ENCODE measurements around the gene AXL.
"Not testable (repeated sequence)": the region's sequence is repeated elsewhere in the genome, so short reads cannot be mapped to it uniquely, and the experiment has no call there.

The AXL gene

DNA sequence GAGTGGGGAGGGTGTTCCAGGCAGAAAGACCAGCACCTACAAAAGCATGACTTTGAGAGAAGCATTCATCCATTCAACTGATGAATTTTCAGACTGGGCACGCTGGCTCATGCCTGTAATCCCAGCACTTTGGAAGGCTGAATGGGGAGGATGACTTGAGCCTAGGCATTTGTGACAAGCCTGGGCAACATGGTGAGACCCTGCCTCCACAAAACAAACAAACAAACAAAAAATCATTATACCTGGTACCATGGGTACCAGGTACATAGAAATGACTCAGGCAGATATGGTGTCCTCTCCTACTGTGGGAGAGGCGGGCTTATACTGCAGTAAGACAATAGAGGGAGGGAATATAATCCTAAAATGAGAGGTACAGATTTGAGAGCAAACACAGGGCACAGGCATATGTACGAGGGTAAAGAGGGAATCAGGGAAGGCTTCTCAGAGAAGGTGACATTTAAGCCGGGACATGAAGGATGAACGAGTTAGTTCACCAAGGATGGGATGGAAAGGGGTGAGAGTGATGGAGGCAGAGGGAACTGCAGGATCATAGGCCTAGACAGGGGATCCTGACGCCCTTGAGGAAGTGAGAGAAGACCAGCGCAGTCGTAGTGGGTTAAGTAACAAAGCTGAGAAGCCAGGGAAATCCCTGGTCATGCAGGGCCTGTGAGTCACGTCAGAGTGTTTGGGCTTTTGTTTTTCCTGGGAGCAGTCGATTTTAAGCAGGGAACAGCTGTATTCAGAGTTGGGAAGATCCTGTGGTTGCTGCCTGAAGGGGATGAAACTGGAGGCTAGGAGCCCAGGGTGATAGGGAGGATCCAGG, 23.1 kb upstream of the AXL start:
- H3K27me3 Mint-ChIP-seq: peaks cover 22% of the 10 kb centered on the region
- peaks cover 14% of the 10 kb centered on the region for H3K4me1 Mint-ChIP-seq
- no peaks in the 10 kb centered on the region for H3K36me3 Mint-ChIP-seq
- H3K4me3 Mint-ChIP-seq: no peak overlapping the region
- no peaks in the 10 kb centered on the region for H3K9me3 Mint-ChIP-seq
- no peak overlapping the region for H3K27ac Mint-ChIP-seq

DNA sequence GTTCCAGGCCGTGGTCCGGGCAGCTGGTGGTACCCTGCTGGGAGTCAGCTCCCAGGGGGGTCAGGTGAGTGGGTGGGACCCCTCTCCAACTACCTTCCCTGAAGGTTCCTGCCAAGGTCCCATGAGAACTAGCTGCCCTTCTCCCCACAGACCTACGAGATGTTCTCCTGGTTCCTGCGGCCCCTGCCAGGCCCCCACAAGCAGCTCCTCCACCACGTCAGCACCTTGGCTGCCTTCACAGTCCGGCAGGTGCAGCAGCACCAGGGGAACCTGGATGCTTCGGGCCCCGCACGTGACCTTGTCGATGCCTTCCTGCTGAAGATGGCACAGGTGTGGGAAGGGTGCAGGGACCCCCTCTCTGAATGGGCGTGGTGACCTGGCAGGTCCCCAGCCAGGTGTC, 20.5 kb upstream of the AXL start:
- Mint-ChIP-seq H3K9me3 (no peaks in the 10 kb centered on the region), H3K27ac (no peak overlapping the region), H3K36me3 (no peaks in the 10 kb centered on the region), H3K4me3 (no peak overlapping the region), H3K27me3 (peaks cover 7% of the 10 kb centered on the region), H3K4me1 (peaks cover 7% of the 10 kb centered on the region)

GRCh38 chr19:41203371-41203770, 15.7 kb upstream of the AXL start:
- Mint-ChIP-seq H3K27me3 (peaks cover 1% of the 10 kb centered on the region), H3K36me3 (no peaks in the 10 kb centered on the region), H3K4me3 (no peak overlapping the region), H3K27ac (peak overlapping the region; percentile 17), H3K4me1 (peaks cover 6% of the 10 kb centered on the region), H3K9me3 (no peaks in the 10 kb centered on the region)

GRCh38 chr19:41204338-41204737, 14.7 kb upstream of the AXL start:
- not testable (repeated sequence) for H3K9me3 Mint-ChIP-seq, H3K36me3 Mint-ChIP-seq, H3K4me1 Mint-ChIP-seq, H3K27me3 Mint-ChIP-seq
- Mint-ChIP-seq H3K4me3 (peak overlapping the region; percentile 26), H3K27ac (peak overlapping the region; percentile 74)

GRCh38 chr19:41205995-41206394, 13.0 kb upstream of the AXL start:
- Mint-ChIP-seq H3K36me3 (no peaks in the 10 kb centered on the region), H3K9me3 (no peaks in the 10 kb centered on the region), H3K27me3 (no peaks in the 10 kb centered on the region), H3K4me1 (peaks cover 6% of the 10 kb centered on the region), H3K27ac (no peak overlapping the region), H3K4me3 (no peak overlapping the region)

DNA sequence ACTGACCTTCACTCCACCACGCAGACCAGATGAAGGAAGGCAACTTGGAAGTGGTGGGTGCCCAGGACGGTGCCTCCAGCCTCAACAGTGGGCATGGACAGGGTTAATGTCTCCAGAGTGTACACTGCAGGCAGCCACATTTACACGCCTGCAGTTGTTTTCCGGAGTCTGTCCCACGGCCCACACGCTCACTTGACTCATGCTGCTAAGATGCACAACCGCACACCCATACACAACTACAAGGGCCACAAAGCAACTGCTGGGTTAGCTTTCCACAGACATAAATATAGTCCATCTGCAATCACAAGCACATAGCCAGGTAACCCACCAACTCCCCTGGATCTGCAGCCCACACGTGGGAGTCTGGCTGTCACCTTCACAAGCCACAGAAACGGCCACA, 12.6 kb upstream of the AXL start:
- Mint-ChIP-seq H3K4me3 (no peak overlapping the region), H3K36me3 (no peaks in the 10 kb centered on the region), H3K9me3 (no peaks in the 10 kb centered on the region), H3K27me3 (no peaks in the 10 kb centered on the region), H3K27ac (no peak overlapping the region), H3K4me1 (peaks cover 6% of the 10 kb centered on the region)

- no peaks in the 10 kb centered on the region for H3K36me3 Mint-ChIP-seq
- H3K27ac Mint-ChIP-seq: no peak overlapping the region
- H3K4me3 Mint-ChIP-seq: no peak overlapping the region
- H3K9me3 Mint-ChIP-seq: no peaks in the 10 kb centered on the region
- H3K4me1 Mint-ChIP-seq: peaks cover 6% of the 10 kb centered on the region
- no peaks in the 10 kb centered on the region for H3K27me3 Mint-ChIP-seq
Measured at GRCh38 chr19:41206926-41207750, 11.9 kb upstream of the AXL start.

GRCh38 chr19:41214161-41214560, 4.9 kb upstream of the AXL start:
- Mint-ChIP-seq H3K4me3 (no peak overlapping the region), H3K4me1 (no peaks in the 10 kb centered on the region), H3K27me3 (peaks cover 5% of the 10 kb centered on the region), H3K36me3 (no peaks in the 10 kb centered on the region), H3K27ac (no peak overlapping the region), H3K9me3 (no peaks in the 10 kb centered on the region)

- Mint-ChIP-seq H3K36me3 (no peaks in the 10 kb centered on the region), H3K27ac (no peak overlapping the region), H3K9me3 (no peaks in the 10 kb centered on the region), H3K4me1 (peaks cover 4% of the 10 kb centered on the region), H3K27me3 (peaks cover 16% of the 10 kb centered on the region), H3K4me3 (no peak overlapping the region)
Measured at GRCh38 chr19:41217741-41218140, 1.3 kb upstream of the AXL start.

GRCh38 chr19:41218249-41218614, 791 bp upstream of the AXL start:
- H3K27me3 Mint-ChIP-seq: peaks cover 16% of the 10 kb centered on the region
- H3K4me3 Mint-ChIP-seq: no peak overlapping the region
- H3K4me1 Mint-ChIP-seq: peaks cover 4% of the 10 kb centered on the region
- H3K27ac Mint-ChIP-seq: no peak overlapping the region
- no peaks in the 10 kb centered on the region for H3K36me3 Mint-ChIP-seq
- no peaks in the 10 kb centered on the region for H3K9me3 Mint-ChIP-seq

DNA sequence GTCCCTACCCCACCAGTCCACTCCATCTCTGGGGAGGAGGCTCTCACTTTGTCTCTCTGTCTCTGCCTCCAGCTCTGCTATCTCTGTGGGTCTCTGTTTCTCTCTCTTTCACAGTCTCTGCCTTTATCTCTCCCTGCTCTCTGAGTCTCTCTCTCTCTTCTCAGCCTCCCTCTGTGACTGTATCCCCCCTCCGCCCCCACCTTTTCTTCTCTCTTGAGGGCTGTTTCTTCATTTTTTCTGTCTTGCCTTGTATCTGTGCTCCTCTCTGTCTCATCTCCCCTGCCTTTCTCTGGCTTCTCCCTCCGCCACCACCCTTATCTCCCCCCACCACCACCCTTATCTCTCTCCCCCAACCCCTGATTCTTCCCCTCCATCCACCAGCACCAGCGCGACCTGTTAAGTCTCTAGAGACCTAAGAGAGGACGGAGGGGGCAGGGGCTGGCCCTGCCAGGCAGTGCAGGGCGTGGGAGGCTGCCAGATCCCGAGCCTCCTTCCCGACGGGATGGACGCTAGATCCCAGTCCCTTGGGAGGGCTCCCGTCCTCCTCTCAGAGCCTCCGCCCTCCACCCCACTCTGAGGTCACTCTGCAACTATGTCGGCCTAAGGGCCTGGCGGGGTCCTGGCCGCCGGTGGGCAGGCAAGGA, 1.0 kb downstream of the AXL start:
- Mint-ChIP-seq H3K36me3 (no peaks in the 10 kb centered on the region), H3K27me3 (peaks cover 16% of the 10 kb centered on the region), H3K9me3 (no peaks in the 10 kb centered on the region), H3K4me1 (peaks cover 10% of the 10 kb centered on the region), H3K4me3 (no peak overlapping the region), H3K27ac (peak overlapping the region; percentile 12)

DNA sequence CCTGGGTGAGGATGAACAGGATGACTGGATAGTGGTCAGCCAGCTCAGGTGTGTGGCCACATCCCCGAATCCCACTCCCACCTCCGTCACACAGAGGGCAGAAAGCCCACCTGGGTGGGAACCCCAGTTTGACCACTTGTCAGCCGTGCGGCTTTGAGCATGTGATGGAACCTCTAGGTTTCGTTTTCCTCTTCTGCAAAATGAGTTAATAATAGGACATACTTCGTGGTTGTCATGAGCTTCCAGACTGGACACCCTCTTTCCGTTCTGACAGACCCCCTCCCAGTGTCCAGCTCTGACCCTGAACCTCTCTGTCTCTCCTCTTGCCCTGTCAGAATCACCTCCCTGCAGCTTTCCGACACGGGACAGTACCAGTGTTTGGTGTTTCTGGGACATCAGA, 1.8 kb downstream of the AXL start:
- H3K36me3 Mint-ChIP-seq: no peaks in the 10 kb centered on the region
- H3K4me3 Mint-ChIP-seq: no peak overlapping the region
- H3K27me3 Mint-ChIP-seq: peaks cover 16% of the 10 kb centered on the region
- H3K4me1 Mint-ChIP-seq: peaks cover 17% of the 10 kb centered on the region
- no peak overlapping the region for H3K27ac Mint-ChIP-seq
- H3K9me3 Mint-ChIP-seq: no peaks in the 10 kb centered on the region

- Mint-ChIP-seq H3K4me3 (no peak overlapping the region), H3K9me3 (no peaks in the 10 kb centered on the region), H3K4me1 (peaks cover 21% of the 10 kb centered on the region), H3K27me3 (peaks cover 16% of the 10 kb centered on the region), H3K36me3 (no peaks in the 10 kb centered on the region), H3K27ac (no peak overlapping the region)
Measured at GRCh38 chr19:41221514-41222205, 2.6 kb downstream of the AXL start.

DNA sequence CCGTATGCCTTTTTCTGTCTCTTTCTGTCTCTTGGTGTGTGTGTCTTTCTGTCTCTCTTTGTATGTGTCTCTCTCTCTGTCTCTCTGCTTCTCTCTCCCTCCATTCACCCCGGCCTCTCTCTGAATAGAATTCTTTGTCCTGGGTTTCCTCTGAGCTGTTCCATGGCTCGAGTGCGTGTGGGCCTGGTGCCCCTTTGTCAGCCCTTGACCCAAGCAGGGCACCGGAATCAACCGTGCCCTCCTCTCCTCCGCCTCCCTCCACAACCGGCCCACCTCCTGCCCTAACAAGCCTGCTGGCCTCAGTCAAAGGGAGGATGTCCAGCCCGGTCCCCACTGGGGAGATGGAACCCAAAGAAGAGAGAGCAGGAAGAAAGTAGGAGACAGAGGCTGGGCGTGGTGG, 3.2 kb downstream of the AXL start:
- peaks cover 27% of the 10 kb centered on the region for H3K4me1 Mint-ChIP-seq
- H3K36me3 Mint-ChIP-seq: no peaks in the 10 kb centered on the region
- H3K9me3 Mint-ChIP-seq: no peaks in the 10 kb centered on the region
- no peak overlapping the region for H3K27ac Mint-ChIP-seq
- no peak overlapping the region for H3K4me3 Mint-ChIP-seq
- peaks cover 14% of the 10 kb centered on the region for H3K27me3 Mint-ChIP-seq

DNA sequence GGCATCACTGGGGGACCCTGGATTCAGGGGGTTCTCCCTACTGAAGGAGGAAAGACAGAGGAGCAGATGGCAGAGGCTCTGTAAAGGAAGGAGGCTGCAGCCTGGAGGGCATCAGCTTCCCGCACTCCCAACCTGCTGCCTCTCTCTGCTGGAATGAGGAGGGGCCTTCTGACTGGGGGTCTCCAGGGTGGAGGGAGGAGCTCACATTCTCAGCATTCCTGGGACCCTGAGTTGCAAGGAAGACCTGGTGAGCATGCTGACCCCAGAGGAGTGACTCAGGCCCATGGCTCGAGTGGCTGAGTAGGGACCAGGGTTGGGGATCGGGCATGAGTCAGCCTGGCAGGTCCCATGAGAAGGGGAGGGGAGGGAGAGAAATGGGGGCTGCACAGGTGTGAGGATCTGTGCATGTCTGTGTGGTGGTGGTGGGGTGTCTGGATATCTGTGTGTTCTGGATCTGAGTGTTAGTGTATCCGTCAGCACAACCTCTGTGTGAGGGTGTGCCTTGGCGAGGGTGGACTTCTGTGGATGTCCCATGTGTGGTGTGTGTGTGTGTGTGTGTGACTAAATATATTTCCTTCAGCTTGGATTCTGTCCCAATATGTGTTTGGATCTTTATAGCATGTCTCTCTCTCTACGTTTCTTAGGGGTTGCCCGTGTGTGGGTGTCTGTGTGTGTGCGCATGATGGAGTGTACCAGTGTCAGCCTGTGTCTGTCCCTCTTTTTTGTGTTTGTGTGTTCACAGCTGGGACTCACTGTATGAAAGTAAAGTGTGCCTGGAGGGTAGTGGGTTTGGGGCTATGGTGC, 4.6 kb downstream of the AXL start:
- Mint-ChIP-seq H3K9me3 (no peaks in the 10 kb centered on the region), H3K36me3 (no peaks in the 10 kb centered on the region), H3K27me3 (peaks cover 12% of the 10 kb centered on the region), H3K4me1 (peaks cover 28% of the 10 kb centered on the region), H3K4me3 (no peak overlapping the region), H3K27ac (peak overlapping the region; percentile 53)

Data from activated naive CD4-positive, alpha-beta T cell treated with anti-CD3 and anti-CD28 coated beads, Interleukin-2, amount 50 U/mL, for 24 hours (primary cell).